ENCODE results near the gene PFKM.

PFKM gene

DNA sequence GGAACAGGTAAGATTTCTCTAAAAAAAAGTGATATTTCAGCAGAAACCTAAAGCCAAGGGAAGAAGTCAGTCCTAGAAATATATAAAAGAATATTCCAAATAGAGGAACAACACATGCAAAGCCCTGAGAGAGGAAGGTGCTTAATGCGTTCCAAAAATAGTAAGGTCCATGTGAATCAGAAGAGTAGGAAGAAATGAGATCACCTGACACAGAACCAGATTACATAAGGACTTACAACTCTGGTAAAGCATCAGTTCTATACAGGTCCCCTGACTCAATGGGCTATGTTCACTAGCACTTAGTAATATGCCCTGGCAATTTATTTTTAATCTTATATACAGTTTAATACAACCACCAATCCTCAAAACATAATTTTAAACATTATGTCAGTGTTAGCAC, 43.3 kb upstream of the PFKM start:
- no peak for DNase-seq (ENCODE audit: low spot score)
- TF ChIP-seq, protein P1, sequence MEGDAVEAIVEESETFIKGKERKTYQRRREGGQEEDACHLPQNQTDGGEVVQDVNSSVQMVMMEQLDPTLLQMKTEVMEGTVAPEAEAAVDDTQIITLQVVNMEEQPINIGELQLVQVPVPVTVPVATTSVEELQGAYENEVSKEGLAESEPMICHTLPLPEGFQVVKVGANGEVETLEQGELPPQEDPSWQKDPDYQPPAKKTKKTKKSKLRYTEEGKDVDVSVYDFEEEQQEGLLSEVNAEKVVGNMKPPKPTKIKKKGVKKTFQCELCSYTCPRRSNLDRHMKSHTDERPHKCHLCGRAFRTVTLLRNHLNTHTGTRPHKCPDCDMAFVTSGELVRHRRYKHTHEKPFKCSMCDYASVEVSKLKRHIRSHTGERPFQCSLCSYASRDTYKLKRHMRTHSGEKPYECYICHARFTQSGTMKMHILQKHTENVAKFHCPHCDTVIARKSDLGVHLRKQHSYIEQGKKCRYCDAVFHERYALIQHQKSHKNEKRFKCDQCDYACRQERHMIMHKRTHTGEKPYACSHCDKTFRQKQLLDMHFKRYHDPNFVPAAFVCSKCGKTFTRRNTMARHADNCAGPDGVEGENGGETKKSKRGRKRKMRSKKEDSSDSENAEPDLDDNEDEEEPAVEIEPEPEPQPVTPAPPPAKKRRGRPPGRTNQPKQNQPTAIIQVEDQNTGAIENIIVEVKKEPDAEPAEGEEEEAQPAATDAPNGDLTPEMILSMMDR (conservative IDR thresholded peaks at IDR 0.05; ENCODE audit: low read depth): no peak
- no peak overlapping the region for H3K27ac ChIP-seq
- ChIA-PET POLR2A (ENCODE audit: low non-redundant PET) (no interaction called here), CTCF (no interaction called here)

DNA sequence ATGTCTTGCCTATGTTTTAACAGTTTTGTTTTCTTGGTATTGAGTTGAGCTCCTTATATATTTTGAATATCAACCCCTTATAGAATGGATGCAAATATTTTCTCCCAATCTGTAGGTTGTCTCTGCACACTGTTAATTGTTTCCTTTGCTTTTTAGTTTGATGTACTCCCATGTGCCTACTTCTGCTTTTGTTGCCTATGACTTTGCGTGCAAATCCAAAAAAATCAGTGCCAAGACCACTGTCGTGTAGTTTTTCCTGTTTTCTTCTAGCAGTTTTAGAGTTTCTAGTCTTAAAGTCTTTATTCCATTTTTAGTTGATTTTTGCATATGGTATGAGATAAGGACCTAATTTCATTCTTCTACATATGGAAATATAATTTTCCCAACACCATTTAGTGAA, 42.1 kb upstream of the PFKM start:
- no peak for DNase-seq (ENCODE audit: low spot score)
- ChIA-PET POLR2A (ENCODE audit: low non-redundant PET) (no interaction called here), CTCF (no interaction called here)
- TF ChIP-seq, protein P1 (conservative IDR thresholded peaks at IDR 0.05; ENCODE audit: low read depth): no peak
- H3K27ac ChIP-seq: no peak overlapping the region

DNA sequence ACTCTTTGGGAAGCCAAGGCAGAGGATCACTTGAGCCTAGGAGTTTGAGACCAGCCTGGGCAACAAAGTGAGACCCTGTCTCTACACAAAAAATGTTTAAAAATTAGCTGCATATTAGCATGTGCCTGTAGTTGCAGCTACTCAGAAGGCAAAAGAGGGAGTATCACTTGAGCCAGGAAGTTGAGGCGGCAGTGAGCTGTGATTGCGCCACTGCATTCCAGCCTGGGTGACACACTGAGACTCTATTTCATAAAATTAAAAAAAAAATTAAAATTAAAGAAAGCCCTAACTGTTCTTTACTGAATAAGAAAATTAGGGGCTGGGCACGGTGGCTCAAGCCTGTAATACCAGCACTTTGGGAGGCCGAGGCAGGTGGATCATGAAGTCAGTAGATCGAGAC, 40.3 kb upstream of the PFKM start:
- DNase-seq (ENCODE audit: low spot score): peak; percentile 14
- TF ChIP-seq, protein P1 (conservative IDR thresholded peaks at IDR 0.05; ENCODE audit: low read depth): no peak
- H3K27ac ChIP-seq: peak overlapping the region; percentile 26
- ChIA-PET CTCF (interaction anchor here (0.6 kb wide), 2 partner anchors 40 to 208 kb away, joined by 3 to 7 read pairs; partner anchors contain the start of gene PFKM), POLR2A (ENCODE audit: low non-redundant PET) (no interaction called here)

DNA sequence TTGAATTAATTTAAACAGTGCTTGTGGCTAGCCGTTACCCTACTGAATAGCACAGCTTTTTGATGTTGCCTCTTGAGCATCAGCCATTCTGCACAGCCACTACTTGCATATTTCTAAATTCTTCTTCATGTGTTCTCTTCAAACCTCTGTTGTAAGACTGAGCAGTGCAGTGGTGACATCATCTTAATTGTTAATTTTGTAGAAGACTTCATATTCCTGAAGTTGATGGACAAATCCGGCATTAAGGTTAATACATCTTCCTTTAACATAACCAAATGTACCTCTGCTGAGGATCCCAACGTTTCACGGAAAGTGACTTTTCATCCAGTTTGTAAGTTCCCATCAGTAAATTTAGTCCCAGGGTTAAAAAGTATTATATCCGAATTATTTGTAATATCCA, 38.9 kb upstream of the PFKM start:
- ChIA-PET POLR2A (ENCODE audit: low non-redundant PET) (no interaction called here), CTCF (no interaction called here)
- DNase-seq (ENCODE audit: low spot score): no peak
- H3K27ac ChIP-seq: no peak overlapping the region
- TF ChIP-seq, protein P1 (conservative IDR thresholded peaks at IDR 0.05; ENCODE audit: low read depth): no peak

DNA sequence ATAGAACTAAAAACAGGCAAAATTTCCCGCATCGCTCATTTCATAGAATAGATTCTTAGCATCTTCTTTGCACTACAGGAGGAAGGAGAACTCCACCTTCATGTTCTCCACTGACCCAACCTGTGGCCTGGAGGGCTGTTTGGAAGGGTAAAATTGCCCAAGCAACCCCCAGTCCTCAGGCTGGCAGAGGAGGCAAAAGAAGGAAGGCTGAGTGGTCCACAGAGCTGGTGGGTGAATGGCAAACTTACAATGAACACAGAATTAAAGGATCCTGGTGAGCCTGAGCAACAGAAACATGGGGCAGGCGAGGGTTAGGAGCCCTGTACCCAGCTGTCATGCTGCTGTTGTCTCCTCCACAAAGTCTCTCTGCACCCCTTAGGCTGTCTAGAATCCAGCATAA, 38.3 kb upstream of the PFKM start:
- CTCF ChIA-PET: no interaction called here
- TF ChIP-seq, protein P1 (conservative IDR thresholded peaks at IDR 0.05; ENCODE audit: low read depth): no peak
- POLR2A ChIA-PET (ENCODE audit: low non-redundant PET): no interaction called here
- no peak overlapping the region for H3K27ac ChIP-seq
- DNase-seq (ENCODE audit: low spot score): no peak

DNA sequence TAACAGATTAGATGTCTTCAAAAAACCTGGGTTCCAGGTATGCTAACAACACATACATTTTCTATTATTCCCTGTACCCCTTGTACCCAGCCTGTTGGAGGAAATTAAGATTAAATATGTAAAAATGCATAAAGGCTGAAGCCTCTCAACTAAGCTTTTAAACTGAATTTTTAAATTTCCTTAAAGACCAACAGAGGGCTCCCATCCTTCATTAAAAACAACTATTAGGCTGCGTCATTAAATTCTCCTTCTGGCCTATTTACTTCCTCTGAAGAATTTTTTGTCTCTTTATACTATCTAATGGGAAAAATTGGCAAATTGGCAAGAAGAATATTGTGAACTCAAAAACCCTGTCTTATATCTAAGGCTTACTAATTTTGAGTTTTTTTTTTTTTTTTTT, 35.1 kb upstream of the PFKM start:
- CTCF ChIA-PET: interaction anchor here (0.6 to 1.0 kb wide), 2 partner anchors 82 to 696 kb away, joined by 3 to 4 read pairs; no protein-coding TSS in a partner anchor
- TF ChIP-seq, protein P1 (conservative IDR thresholded peaks at IDR 0.05; ENCODE audit: low read depth): 0 out of 2 replicates have a peak, but pooled peaks have one; percentile 5
- POLR2A ChIA-PET (ENCODE audit: low non-redundant PET): no interaction called here
- H3K27ac ChIP-seq: no peak overlapping the region
- no peak for DNase-seq (ENCODE audit: low spot score)

Data from RWPE1 (cell line).